AG20443 (cell line): ENCODE results near the gene KDM3B.
"Not testable (repeated sequence)": the region's sequence is repeated elsewhere in the genome, so short reads cannot be mapped to it uniquely, and the experiment has no call there.

Experiments used
- DNase-seq: peaks from one replicate; pipeline ENCODE4 v3.0.0; 2012; ENCODE audit warnings: low spot score, mixed read lengths

The KDM3B gene, protein sequence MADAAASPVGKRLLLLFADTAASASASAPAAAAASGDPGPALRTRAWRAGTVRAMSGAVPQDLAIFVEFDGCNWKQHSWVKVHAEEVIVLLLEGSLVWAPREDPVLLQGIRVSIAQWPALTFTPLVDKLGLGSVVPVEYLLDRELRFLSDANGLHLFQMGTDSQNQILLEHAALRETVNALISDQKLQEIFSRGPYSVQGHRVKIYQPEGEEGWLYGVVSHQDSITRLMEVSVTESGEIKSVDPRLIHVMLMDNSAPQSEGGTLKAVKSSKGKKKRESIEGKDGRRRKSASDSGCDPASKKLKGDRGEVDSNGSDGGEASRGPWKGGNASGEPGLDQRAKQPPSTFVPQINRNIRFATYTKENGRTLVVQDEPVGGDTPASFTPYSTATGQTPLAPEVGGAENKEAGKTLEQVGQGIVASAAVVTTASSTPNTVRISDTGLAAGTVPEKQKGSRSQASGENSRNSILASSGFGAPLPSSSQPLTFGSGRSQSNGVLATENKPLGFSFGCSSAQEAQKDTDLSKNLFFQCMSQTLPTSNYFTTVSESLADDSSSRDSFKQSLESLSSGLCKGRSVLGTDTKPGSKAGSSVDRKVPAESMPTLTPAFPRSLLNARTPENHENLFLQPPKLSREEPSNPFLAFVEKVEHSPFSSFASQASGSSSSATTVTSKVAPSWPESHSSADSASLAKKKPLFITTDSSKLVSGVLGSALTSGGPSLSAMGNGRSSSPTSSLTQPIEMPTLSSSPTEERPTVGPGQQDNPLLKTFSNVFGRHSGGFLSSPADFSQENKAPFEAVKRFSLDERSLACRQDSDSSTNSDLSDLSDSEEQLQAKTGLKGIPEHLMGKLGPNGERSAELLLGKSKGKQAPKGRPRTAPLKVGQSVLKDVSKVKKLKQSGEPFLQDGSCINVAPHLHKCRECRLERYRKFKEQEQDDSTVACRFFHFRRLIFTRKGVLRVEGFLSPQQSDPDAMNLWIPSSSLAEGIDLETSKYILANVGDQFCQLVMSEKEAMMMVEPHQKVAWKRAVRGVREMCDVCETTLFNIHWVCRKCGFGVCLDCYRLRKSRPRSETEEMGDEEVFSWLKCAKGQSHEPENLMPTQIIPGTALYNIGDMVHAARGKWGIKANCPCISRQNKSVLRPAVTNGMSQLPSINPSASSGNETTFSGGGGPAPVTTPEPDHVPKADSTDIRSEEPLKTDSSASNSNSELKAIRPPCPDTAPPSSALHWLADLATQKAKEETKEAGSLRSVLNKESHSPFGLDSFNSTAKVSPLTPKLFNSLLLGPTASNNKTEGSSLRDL (N-terminal part only)

GRCh38 chr5:138352071-138352721 is at the start of gene KDM3B:
Gene KDM3B (plus strand): TSS chr5:138352685. CDS start chr5:138352796, 111 bp downstream.
- peak; percentile 97 for DNase-seq

DNA sequence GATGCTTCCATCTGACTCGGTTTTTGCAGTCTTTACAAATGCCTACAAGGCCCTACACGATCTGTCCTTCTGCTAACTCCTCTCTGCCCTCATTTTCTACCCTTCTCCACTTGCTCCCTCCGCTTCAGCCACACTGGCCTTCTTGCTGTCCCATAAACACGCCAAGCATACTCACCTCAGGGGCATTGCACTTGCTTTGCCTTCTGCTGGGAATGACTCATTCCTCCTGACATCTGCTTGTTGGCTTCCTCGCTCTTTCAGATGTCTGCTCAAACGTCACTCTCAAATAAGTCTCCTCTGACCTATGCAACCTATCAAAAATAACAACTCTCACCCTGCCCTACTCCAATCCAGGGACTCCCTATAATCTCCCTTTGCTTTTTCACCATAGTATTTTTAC is 49.1 kb upstream of the KDM3B start:
- peak; percentile 27 for DNase-seq

- DNase-seq: no peak
These were observed 46.7 kb upstream of the KDM3B start for GRCh38 chr5:138305797-138306196.

- DNase-seq: no peak
These were observed 36.7 kb upstream of the KDM3B start for GRCh38 chr5:138315751-138316278.

DNA sequence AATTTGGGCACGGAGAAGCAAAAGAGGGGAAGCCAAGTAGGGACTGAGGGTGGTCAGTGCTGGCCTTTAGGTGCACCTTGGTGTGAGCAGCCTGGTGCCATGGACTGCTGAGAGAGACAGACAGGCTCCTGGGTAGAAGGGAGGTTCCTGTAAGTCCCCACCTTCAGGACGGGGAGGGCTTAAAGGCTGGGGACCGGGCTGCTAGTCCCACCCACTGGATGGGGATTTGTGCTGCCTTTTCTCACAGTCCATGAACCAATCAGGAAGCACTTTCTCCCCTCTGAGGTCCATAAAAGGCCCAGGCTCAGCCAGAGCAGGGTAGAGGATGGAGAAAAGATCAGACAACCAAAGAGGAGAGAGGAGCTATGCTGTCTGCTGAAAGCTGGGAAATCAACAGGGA is 36.1 kb upstream of the KDM3B start:
- no peak for DNase-seq

DNA sequence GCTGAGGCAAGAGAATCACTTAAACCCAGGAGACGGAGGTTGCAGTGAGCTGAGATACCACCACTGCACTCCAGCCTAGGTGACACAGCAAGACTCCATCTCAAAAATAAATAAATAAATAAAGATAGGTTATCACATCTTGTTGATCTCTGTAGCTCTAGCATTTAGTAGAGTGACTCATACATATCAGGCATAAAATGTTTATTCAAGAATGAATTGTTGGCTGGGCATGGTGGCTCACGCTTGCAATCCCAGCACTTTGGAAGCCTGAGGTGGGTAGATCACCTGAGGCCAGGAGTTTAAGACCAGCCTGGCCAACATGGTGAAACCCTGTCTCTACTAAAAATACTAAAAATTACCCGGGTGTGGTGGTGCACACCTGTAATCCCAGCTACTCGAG is 34.3 kb upstream of the KDM3B start:
- not testable (repeated sequence) for DNase-seq

- DNase-seq: no peak
These were observed 21.6 kb upstream of the KDM3B start for GRCh38 chr5:138330813-138331448.

DNA sequence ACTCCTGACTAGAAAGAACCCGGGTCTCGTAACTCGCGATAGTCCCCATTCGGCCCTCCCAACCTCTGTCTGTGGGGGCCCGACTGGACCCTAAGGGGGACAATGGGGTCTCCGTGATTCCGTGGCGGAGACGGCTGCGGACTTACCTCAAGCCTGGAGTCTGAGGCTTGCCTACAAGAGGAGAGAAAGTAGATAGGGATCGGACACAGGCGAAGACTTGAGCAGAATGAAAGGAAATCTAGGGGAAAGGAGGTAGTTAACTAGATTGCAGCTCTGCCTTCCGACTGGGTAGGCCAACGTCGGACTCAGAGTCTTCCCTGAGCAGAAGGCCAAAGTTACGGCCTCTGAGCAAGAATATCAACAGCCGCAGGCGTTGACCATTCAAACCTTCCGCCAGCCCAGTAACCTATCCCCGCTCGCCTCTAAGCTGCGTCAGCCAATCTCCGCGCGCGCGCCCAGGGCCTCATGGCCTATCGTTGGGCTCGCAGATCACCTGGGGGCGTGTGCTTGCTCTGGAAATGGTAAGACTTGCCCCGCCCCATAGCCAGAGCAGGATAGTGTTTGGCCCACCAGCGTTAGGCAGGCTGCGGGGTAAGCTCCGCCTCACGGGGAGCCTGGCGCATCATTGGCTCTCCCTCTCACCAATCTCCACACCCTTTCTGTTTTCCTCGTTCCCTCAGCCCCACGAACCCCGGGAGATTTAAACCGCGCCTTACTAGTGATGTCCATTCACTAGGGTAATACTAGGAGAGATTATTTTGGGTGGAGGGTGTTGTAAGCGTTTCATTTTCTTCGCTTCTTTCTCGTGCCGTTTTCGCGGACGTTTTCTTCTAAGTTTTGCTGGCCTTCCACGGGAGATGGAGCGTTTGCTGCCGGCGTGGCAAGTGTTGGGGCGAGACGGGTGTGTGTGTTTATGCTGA is 20.8 kb upstream of the KDM3B start, which contains the start of gene CDC25C:
Gene CDC25C (minus strand): TSS at position 356 of the 920 bp plus-strand sequence. CDS start 624 bp downstream, outside the sequence.
- DNase-seq: peak; percentile 99

DNA sequence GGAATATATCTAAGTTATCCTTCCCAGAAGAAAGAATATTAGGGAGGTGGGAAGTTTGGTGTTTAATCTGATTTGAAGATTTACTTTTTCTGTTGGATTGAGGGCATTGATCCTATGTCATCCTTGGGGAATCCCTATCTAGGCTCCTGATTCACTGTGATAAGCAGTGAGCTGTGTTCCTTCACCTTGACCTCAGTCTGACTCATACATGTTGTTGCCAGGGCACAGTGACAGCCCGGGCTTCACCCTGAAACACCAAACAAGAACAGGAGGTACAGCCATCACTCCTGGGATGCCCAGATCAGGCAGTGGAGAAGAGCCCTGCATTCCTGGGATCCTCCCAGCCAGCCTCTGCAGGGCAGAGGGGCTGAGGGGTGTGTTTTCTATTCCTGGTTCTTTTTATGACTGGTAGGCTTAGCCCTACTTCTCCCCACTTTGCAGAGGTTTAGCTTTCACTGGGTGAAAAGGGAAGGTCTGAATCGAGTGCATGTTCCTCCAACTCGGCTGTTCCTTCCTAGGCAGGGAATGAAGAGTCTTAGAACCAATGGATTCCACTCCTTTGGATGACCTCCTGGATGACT is 17.5 kb upstream of the KDM3B start:
- DNase-seq: no peak

DNA sequence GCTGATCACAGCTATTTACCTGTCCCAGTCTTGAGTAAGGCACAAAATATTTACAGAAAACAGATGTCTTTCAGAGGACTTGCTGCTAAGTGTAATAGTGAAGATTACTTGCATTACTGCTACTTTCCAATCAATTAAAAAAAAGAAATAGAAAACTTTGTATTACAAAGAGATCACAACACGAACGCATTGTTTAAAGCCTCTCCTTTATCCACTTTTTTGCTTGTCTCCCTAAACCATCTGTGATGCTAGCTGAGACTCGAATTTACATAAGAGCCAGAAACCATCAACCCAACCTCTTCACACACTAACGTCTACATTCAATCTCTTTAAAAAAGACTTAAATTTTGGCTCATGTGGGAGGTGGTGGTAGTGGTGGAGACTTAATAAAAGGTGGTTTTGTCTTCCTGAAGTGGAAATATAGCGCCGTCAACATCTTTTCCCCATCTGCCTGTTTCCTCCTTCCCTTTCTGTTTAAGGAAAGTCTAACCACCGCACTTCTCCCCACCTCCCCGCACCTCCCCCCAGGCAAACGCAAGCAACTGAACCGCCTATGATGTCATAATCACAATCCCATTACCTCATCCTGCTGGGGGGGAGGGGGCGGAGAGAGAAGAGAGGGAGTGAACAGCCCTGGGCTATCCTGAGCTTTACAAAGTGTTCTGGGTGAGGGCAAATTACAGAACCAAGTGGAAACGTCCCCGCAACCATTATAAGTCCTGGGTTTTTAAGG is 15.4 kb upstream of the KDM3B start:
- DNase-seq: peak; percentile 79

- DNase-seq: peak; percentile 91
These were observed 14.6 kb upstream of the KDM3B start, which contains the start of gene FAM53C for GRCh38 chr5:138337685-138338410. Gene FAM53C (plus strand): TSS chr5:138338266. CDS start chr5:138341336, 3,070 bp downstream.

GRCh38 chr5:138338411-138339090 is 13.9 kb upstream of the KDM3B start:
- DNase-seq: no peak

- DNase-seq: peak; percentile 22
These were observed 13.4 kb upstream of the KDM3B start for GRCh38 chr5:138339091-138339456.

DNA sequence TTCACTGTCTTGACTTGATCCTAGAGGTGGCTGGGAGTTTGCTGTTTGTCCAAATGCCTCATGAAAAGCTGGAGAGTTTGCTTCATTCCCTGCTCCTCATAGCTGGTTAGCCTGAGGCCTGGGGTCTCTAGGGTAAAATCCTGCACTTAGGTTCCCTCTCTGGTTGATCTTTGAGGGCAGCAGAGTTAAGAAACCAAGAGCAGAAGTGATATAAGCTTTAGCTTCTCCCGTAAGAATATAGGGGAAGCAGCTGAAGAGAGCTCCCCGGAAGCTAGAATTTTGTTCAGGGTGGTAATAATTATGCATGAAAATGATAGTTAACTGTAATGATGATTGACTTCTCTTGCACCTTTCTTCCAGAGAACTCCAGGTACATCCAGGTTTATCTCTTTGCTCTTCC is 13.0 kb upstream of the KDM3B start:
- no peak for DNase-seq

DNA sequence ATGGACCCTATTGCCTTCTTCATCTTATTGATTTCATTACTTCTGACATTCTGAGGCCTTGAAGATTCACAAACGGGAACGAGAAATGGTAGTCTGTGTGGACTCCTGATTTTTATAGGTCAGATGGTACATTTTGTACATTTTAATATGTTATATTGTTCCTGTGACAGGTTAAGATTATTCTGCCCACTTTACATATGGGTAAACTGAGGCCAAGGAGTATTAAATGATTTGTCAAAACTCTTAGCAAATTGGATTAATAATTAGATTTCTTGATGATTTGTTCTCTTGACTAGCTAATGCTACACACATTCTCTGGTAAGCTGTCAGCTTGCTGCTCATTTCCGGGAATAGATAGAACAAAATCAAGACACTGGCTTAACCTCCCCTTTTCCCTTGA is 12.5 kb upstream of the KDM3B start:
- no peak for DNase-seq

DNA sequence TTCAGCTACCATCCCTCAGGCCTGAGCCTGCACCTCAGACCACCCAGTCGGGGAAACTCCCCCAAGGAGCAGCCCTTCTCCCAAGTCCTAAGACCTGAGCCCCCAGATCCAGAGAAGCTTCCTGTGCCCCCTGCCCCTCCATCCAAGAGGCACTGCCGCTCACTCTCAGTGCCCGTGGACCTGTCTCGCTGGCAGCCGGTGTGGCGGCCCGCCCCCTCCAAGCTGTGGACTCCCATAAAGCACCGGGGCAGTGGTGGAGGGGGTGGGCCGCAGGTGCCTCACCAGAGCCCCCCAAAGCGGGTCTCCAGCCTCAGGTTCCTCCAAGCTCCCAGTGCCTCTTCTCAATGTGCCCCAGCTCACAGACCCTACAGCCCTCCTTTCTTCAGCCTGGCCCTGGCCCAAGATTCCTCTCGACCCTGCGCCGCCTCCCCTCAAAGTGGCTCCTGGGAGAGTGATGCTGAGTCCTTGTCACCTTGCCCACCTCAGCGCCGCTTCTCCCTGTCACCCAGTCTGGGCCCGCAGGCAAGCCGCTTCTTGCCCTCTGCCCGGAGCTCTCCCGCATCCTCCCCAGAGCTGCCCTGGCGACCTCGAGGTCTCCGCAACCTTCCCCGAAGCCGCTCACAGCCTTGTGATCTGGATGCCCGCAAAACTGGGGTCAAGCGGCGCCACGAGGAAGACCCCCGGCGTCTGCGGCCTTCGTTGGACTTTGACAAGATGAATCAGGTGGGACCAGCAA is 7.4 kb upstream of the KDM3B start:
- DNase-seq: no peak
